HepG2 (cell line): ENCODE results near the gene MICOS13. TPM values are rescaled to one million over a fixed set of nuclear protein-coding genes. Genes with fewer than 3 reads are reported as not detected.

Experiments used
- DR1 ChIP-seq: sonication (generic); formaldehyde crosslinking; IDR thresholded peaks from 2 replicates; pipeline ENCODE4 v1.8.0; 2021; ENCODE audit warnings: mild to moderate bottlenecking, missing genetic modification reagents, inconsistent platforms
- EP300 ChIP-seq, 3 experiments: sonication (generic) in 1 of 3; formaldehyde crosslinking in 1 of 3; IDR thresholded peaks; 2 replicates each; pipeline versions ENCODE4 v1.5.1 to v1.6.1; 2011 to 2020; ENCODE audit warnings: low read depth in 2 of 3, low read length in 2 of 3, borderline replicate concordance in 1 of 3, improper control_type of control experiment in 1 of 3, mild to moderate bottlenecking in 1 of 3, missing genetic modification reagents in 1 of 3, moderate library complexity in 1 of 3
- HES4 ChIP-seq: sonication (generic); formaldehyde crosslinking; IDR thresholded peaks from 2 replicates; pipeline ENCODE4 v1.9.0; 2021; ENCODE audit warnings: mild to moderate bottlenecking, missing genetic modification reagents, borderline replicate concordance
- MXD3 ChIP-seq: IDR thresholded peaks from 2 replicates; pipeline ENCODE4 v1.6.1; 2016; ENCODE audit warnings: mild to moderate bottlenecking, missing biosample characterization, missing genetic modification reagents
- PRDM10 ChIP-seq: sonication (generic); formaldehyde crosslinking; IDR thresholded peaks from 2 replicates; pipeline ENCODE4 v1.4.0; 2020; ENCODE audit warnings: low read depth, missing genetic modification reagents
- TMF1 ChIP-seq: sonication (generic); formaldehyde crosslinking; IDR thresholded peaks from 2 replicates; pipeline ENCODE4 v1.8.1; 2022; ENCODE audit warnings: low read depth, missing genetic modification reagents
- USF2 ChIP-seq, 2 experiments: sonication (generic) in 1 of 2; formaldehyde crosslinking in 1 of 2; IDR thresholded peaks; 2 replicates each; pipeline versions ENCODE4 v1.5.1 to v1.6.1; 2011 to 2020; ENCODE audit warnings: borderline replicate concordance in 1 of 2, low read depth in 1 of 2, low read length in 1 of 2, mild to moderate bottlenecking in 1 of 2, missing genetic modification reagents in 1 of 2, moderate library complexity in 1 of 2
- ZNF276 ChIP-seq: sonication (generic); formaldehyde crosslinking; IDR thresholded peaks from 2 replicates; pipeline ENCODE4 v1.4.0; 2020; ENCODE audit warnings: mild to moderate bottlenecking, low read depth, missing genetic modification reagents
- ZNF350 ChIP-seq: sonication (generic); formaldehyde crosslinking; IDR thresholded peaks from 2 replicates; pipeline ENCODE4 v1.4.0; 2020; ENCODE audit warnings: mild to moderate bottlenecking, low read depth, missing genetic modification reagents, borderline replicate concordance
- ZNF800 ChIP-seq: sonication (generic); formaldehyde crosslinking; IDR thresholded peaks from 2 replicates; pipeline ENCODE4 v1.4.0; 2020; ENCODE audit warnings: missing genetic modification reagents
- ZSCAN20 ChIP-seq: sonication (generic); formaldehyde crosslinking; IDR thresholded peaks from 2 replicates; pipeline ENCODE4 v1.4.0; 2020; ENCODE audit warnings: missing genetic modification reagents, mild to moderate bottlenecking, borderline replicate concordance
- ZSCAN30 ChIP-seq: sonication (generic); formaldehyde crosslinking; IDR thresholded peaks from 2 replicates; pipeline ENCODE4 v1.5.0; 2020; ENCODE audit warnings: mild to moderate bottlenecking, missing genetic modification reagents
- ZZZ3 ChIP-seq: sonication (generic); formaldehyde crosslinking; IDR thresholded peaks from 2 replicates; pipeline ENCODE4 v1.4.0; 2020; ENCODE audit warnings: missing genetic modification reagents, mild to moderate bottlenecking, borderline replicate concordance
- polyA plus RNA-seq, 8 experiments: library from polyadenylated mRNA; depleted of rRNA in 3 of 8; stranded (reverse) in 7 of 8; unstranded in 1 of 8; fragments of >200 nt; fragmentation: Illumina TruSeq in 4 of 8; extraction: Trizol in 4 of 8; gene quantifications; 2 replicates each; pipeline versions ENCODE4 v1.2.1 to v1.2.3, GENCODE V29; 2011 to 2016; ENCODE audit warnings: low read depth in 4 of 8, missing spikeins in 1 of 8, mixed read lengths in 1 of 8; ENCODE audit not compliant: insufficient read depth in 1 of 8
- total RNA-seq, 5 experiments: library from RNA; depleted of rRNA; stranded (reverse); fragments of >200 nt; fragmentation: Illumina TruSeq; extraction: Trizol; gene quantifications; 2 replicates each; pipeline ENCODE4 v1.2.3, GENCODE V29; 2016; ENCODE audit warnings: low read depth in 1 of 5

Gene MICOS13
- total and polyA plus RNA-seq, 2 of the 13 experiments (the other 11 are each of a cell fraction or from before 2014, with no cell fraction given), result 28.8 to 35.4 TPM

GRCh38 chr19:5719961-5720790, 39.9 kb upstream of the MICOS13 start, which contains the start of the genes CATSPERD and LONP1 (continued):
- peak; percentile 94 for TF ChIP-seq DR1 (CRISPR knock-in tag)
- TF ChIP-seq ZZZ3 (CRISPR knock-in tag), result no peak; the same call in 1 of the 2 replicates
- TF ChIP-seq ZNF276 (CRISPR knock-in tag), result peak; percentile 59; the same call in 1 of the 2 replicates
- TF ChIP-seq ZSCAN20 (CRISPR knock-in tag), result no peak; the same call in 1 of the 2 replicates
- peak; percentile 96 for TF ChIP-seq MXD3
- TF ChIP-seq HES4 (CRISPR knock-in tag), result 0 out of 2 replicates have a peak, but pooled peaks have one; percentile 65
- TF ChIP-seq ZNF350 (CRISPR knock-in tag), result peak; percentile 91; the same call in 1 of the 2 replicates
- TF ChIP-seq USF2 (IDR thresholded peaks at IDR 0.05; ENCODE audit: low read depth, low read length), result peak; percentile 92
- TF ChIP-seq USF2 (CRISPR knock-in tag; IDR thresholded peaks at IDR 0.05; ENCODE audit: borderline replicate concordance), result peak; percentile 97; the same call in 1 of the 2 replicates
- no peak for TF ChIP-seq TMF1
- TF ChIP-seq EP300 (IDR thresholded peaks at IDR 0.05; ENCODE audit: low read depth in 2 of 2, low read length in 2 of 2), result no peak
- TF ChIP-seq EP300 (CRISPR knock-in tag; IDR thresholded peaks at IDR 0.05; ENCODE audit: borderline replicate concordance), result peak; percentile 57; the same call in 1 of the 2 replicates
- TF ChIP-seq ZNF800 (CRISPR knock-in tag), result no peak; the same call in 1 of the 2 replicates
- TF ChIP-seq PRDM10 (CRISPR knock-in tag), result peak; percentile 75
- 0 out of 2 replicates have a peak, but pooled peaks have one; percentile 68 for TF ChIP-seq ZSCAN30
